HFFc6 (cell line): Measurements from ENCODE around the gene GTF3C2. TPM values are rescaled to one million over a fixed set of nuclear protein-coding genes. Genes with fewer than 3 reads are reported as not detected.
"Not testable (repeated sequence)": the region's sequence is repeated elsewhere in the genome, so short reads cannot be mapped to it uniquely, and the experiment has no call there.

Experiments
- DNase-seq: peaks from one replicate; pipeline ENCODE4 v3.0.0-alpha.2; 2018
- H3K27ac Mint-ChIP-seq: 2 replicates; pipeline ENCODE4 v1.8.0; 2020; ENCODE audit warnings: mild to moderate bottlenecking, mixed read lengths
- H3K27me3 Mint-ChIP-seq: 2 replicates; pipeline ENCODE4 v1.8.0; 2021; ENCODE audit warnings: mild to moderate bottlenecking, moderate library complexity, mixed read lengths; ENCODE audit not compliant: insufficient read depth
- H3K36me3 Mint-ChIP-seq: 2 replicates; pipeline ENCODE4 v1.8.0; 2021; ENCODE audit warnings: low read depth, mixed read lengths
- H3K4me1 Mint-ChIP-seq: 2 replicates; pipeline ENCODE4 v1.8.0; 2020; ENCODE audit warnings: low read depth, mixed read lengths
- H3K4me3 Mint-ChIP-seq: 2 replicates; pipeline ENCODE4 v1.8.0; 2020; ENCODE audit warnings: mild to moderate bottlenecking, moderate library complexity, mixed read lengths
- H3K9me3 Mint-ChIP-seq: 2 replicates; pipeline ENCODE4 v1.8.0; 2020; ENCODE audit warnings: mild to moderate bottlenecking, mixed read lengths
- CTCF ChIP-seq: fragments of 200-600 bp; sonication (generic); IDR thresholded peaks from 2 replicates; pipeline ENCODE4 v1.5.0; 2021; ENCODE audit warnings: antibody characterized with exemption, mild to moderate bottlenecking
- total RNA-seq, 6 experiments: library from RNA; stranded (reverse); fragmentation: NEBNext Ultra II Directional; extraction: Animal tissue kit (Norgen Biotek cat#: 25700); gene quantifications; 2 replicates in 1 of 6; 3 replicates in 5 of 6; pipeline ENCODE4 v1.2.3, GENCODE V29; 2021

Gene GTF3C2
- total RNA-seq, 6 experiments from 2014 or later: 42.9 to 53.0 (median 48.4) TPM

- DNase-seq: peak; percentile 87
- TF ChIP-seq CTCF: no peak
- Mint-ChIP-seq H3K27me3 (peaks cover 4% of the 10 kb centered on the region), H3K4me1 (peaks cover 33% of the 10 kb centered on the region), H3K9me3 (no peaks in the 10 kb centered on the region), H3K27ac (peak within 1 kb of the TSS; percentile 100), H3K36me3 (peaks cover 10% of the 10 kb centered on the region; the same call in 1 of the 2 replicates), H3K4me3 (peak within 1 kb of the TSS; percentile 99)
These were observed 33.6 kb downstream of the GTF3C2 start, which contains the start of gene MPV17 for GRCh38 chr2:27322766-27323595. TSS of gene MPV17 (minus strand) at chr2:27323097. CDS start at chr2:27322517, 580 bp downstream.

GRCh38 chr2:27322301-27322765 lies 34.2 kb downstream of the GTF3C2 start:
- no peak for DNase-seq
- peak overlapping the region; percentile 99 for H3K4me3 Mint-ChIP-seq
- TF ChIP-seq CTCF: no peak
- H3K27ac Mint-ChIP-seq: peak overlapping the region; percentile 100
- H3K4me1 Mint-ChIP-seq: peaks cover 33% of the 10 kb centered on the region
- H3K36me3 Mint-ChIP-seq: peaks cover 10% of the 10 kb centered on the region; the same call in 1 of the 2 replicates
- peaks cover 4% of the 10 kb centered on the region for H3K27me3 Mint-ChIP-seq
- H3K9me3 Mint-ChIP-seq: no peaks in the 10 kb centered on the region

GRCh38 chr2:27320958-27321543 lies 35.5 kb downstream of the GTF3C2 start:
- peak; percentile 99 for DNase-seq
- Mint-ChIP-seq H3K36me3 (no peaks in the 10 kb centered on the region; the same call in 1 of the 2 replicates), H3K4me1 (peaks cover 33% of the 10 kb centered on the region), H3K27ac (peak overlapping the region; percentile 100), H3K9me3 (no peaks in the 10 kb centered on the region), H3K27me3 (peaks cover 4% of the 10 kb centered on the region), H3K4me3 (peak overlapping the region; percentile 99)
- TF ChIP-seq CTCF: peak; percentile 86

- not testable (repeated sequence) for H3K27me3 Mint-ChIP-seq, H3K27ac Mint-ChIP-seq, H3K9me3 Mint-ChIP-seq, DNase-seq, H3K4me3 Mint-ChIP-seq, H3K36me3 Mint-ChIP-seq
- H3K4me1 Mint-ChIP-seq: peaks cover 33% of the 10 kb centered on the region
These were observed 36.7 kb downstream of the GTF3C2 start for GRCh38 chr2:27319839-27320238.

GRCh38 chr2:27316655-27317412 lies 39.7 kb downstream of the GTF3C2 start:
- Mint-ChIP-seq H3K27ac (no peak overlapping the region), H3K27me3 (peaks cover 3% of the 10 kb centered on the region; the same call in 1 of the 2 replicates), H3K4me3 (no peak overlapping the region), H3K36me3 (no peaks in the 10 kb centered on the region), H3K9me3 (no peaks in the 10 kb centered on the region), H3K4me1 (peaks cover 15% of the 10 kb centered on the region)
- TF ChIP-seq CTCF: no peak
- no peak for DNase-seq
